ENCODE data around the gene LELP1. TPM values are rescaled to one million over a fixed set of nuclear protein-coding genes. Genes with fewer than 3 reads are reported as not detected.

Gene LELP1
- total RNA-seq, 1 donor from 2014 or later: not detected

- Mint-ChIP-seq H3K36me3 (ENCODE audit: unreplicated experiment) (no peaks in the 10 kb centered on the region), H3K9me3 (ENCODE audit: unreplicated experiment) (no peaks in the 10 kb centered on the region), H3K4me1 (ENCODE audit: unreplicated experiment) (no peaks in the 10 kb centered on the region), H3K27me3 (ENCODE audit: unreplicated experiment) (no peaks in the 10 kb centered on the region), H3K4me3 (ENCODE audit: unreplicated experiment) (no peak overlapping the region), H3K27ac (ENCODE audit: unreplicated experiment) (no peak overlapping the region)
- no peak for TF ChIP-seq CTCF (IDR thresholded peaks at IDR 0.05)
- no peak for DNase-seq (ENCODE audit: extremely low spot score, unreplicated experiment)
Measured at GRCh38 chr1:153213519-153213918, 10.3 kb downstream of the LELP1 start.

GRCh38 chr1:153217212-153217611, 14.0 kb downstream of the LELP1 start, which contains the start of gene PRR9:
TSS of gene PRR9 (plus strand) at chr1:153217584. CDS start at chr1:153218145, 561 bp downstream.
- no peaks in the 10 kb centered on the region for H3K36me3 Mint-ChIP-seq (ENCODE audit: unreplicated experiment)
- H3K4me3 Mint-ChIP-seq (ENCODE audit: unreplicated experiment): no peak within 1 kb of the TSS
- no peak within 1 kb of the TSS for H3K27ac Mint-ChIP-seq (ENCODE audit: unreplicated experiment)
- TF ChIP-seq CTCF (IDR thresholded peaks at IDR 0.05): no peak
- peaks cover 6% of the 10 kb centered on the region for H3K27me3 Mint-ChIP-seq (ENCODE audit: unreplicated experiment)
- no peaks in the 10 kb centered on the region for H3K4me1 Mint-ChIP-seq (ENCODE audit: unreplicated experiment)
- DNase-seq (ENCODE audit: extremely low spot score, unreplicated experiment): no peak
- H3K9me3 Mint-ChIP-seq (ENCODE audit: unreplicated experiment): no peaks in the 10 kb centered on the region

- no peaks in the 10 kb centered on the region for H3K36me3 Mint-ChIP-seq (ENCODE audit: unreplicated experiment)
- no peak overlapping the region for H3K4me3 Mint-ChIP-seq (ENCODE audit: unreplicated experiment)
- H3K27me3 Mint-ChIP-seq (ENCODE audit: unreplicated experiment): peaks cover 6% of the 10 kb centered on the region
- no peaks in the 10 kb centered on the region for H3K4me1 Mint-ChIP-seq (ENCODE audit: unreplicated experiment)
- H3K27ac Mint-ChIP-seq (ENCODE audit: unreplicated experiment): no peak overlapping the region
- DNase-seq (ENCODE audit: extremely low spot score, unreplicated experiment): no peak
- TF ChIP-seq CTCF (IDR thresholded peaks at IDR 0.05): no peak
- no peaks in the 10 kb centered on the region for H3K9me3 Mint-ChIP-seq (ENCODE audit: unreplicated experiment)
Measured at GRCh38 chr1:153217744-153218416, 14.7 kb downstream of the LELP1 start.

- DNase-seq (ENCODE audit: extremely low spot score, unreplicated experiment): no peak
- H3K9me3 Mint-ChIP-seq (ENCODE audit: unreplicated experiment): no peaks in the 10 kb centered on the region
- H3K27ac Mint-ChIP-seq (ENCODE audit: unreplicated experiment): no peak overlapping the region
- H3K27me3 Mint-ChIP-seq (ENCODE audit: unreplicated experiment): peaks cover 9% of the 10 kb centered on the region
- no peaks in the 10 kb centered on the region for H3K36me3 Mint-ChIP-seq (ENCODE audit: unreplicated experiment)
- H3K4me3 Mint-ChIP-seq (ENCODE audit: unreplicated experiment): no peak overlapping the region
- TF ChIP-seq CTCF (IDR thresholded peaks at IDR 0.05): no peak
- peaks cover 1% of the 10 kb centered on the region for H3K4me1 Mint-ChIP-seq (ENCODE audit: unreplicated experiment)
Measured at GRCh38 chr1:153220606-153221303, 17.5 kb downstream of the LELP1 start.

Data from osteocyte (in vitro differentiated cells).